GM12878 (cell line): ENCODE measurements around the gene CORO1A. TPM values are rescaled to one million over a fixed set of nuclear protein-coding genes. Genes with fewer than 3 reads are reported as not detected.
A peak's percentile ranks its signal among the peaks of the same experiment; 100 is the strongest.

Source experiments
- ATAC-seq: fragments of 200-7000 bp; cut with Tn5 transposase; 3 replicates; pipeline ENCODE4 v1.9.1; 2020; ENCODE audit warnings: mild to moderate bottlenecking, moderate library complexity
- BruUV-seq: library from RNA; stranded (reverse); fragments of 400-500 nt; replicated peaks from 2 replicates; lab custom pipeline; 2021; lab: Mats Ljungman, UMichigan
- CTCF ChIA-PET: fragments of 300-600 bp; sonication (Branson Sonifier 250); formaldehyde crosslinking; extraction: SDS; loops from one replicate; lab custom pipeline; 2021; ENCODE audit warnings: inconsistent platforms; lab: Yijun Ruan, JAX
- POLR2A ChIA-PET: fragments of 350-600 bp; formaldehyde crosslinking; extraction: SDS; loops from one replicate; lab custom pipeline; 2021; ENCODE audit warnings: inconsistent platforms; lab: Charles Lee
- RAD21 ChIA-PET: fragments of 300-600 bp; sonication (Branson Sonifier 250); formaldehyde crosslinking; loops from one replicate; lab custom pipeline; 2023; ENCODE audit warnings: antibody characterized with exemption; ENCODE audit not compliant: unreplicated experiment; lab: Charles Lee
- SMC1A ChIA-PET: fragments of 300-600 bp; sonication (Branson Sonifier 250); formaldehyde crosslinking; loops from one replicate; lab custom pipeline; 2023; ENCODE audit not compliant: unreplicated experiment, uncharacterized antibody; lab: Charles Lee
- DNase-seq: peaks from one replicate; pipeline ENCODE4 v3.0.0-alpha.2; 2011; ENCODE audit warnings: low read depth, low spot score
- FAIRE-seq: peaks from 3 replicates; lab custom pipeline; 2011; peaks lifted over from hg19 to GRCh38; lab: Jason Lieb, UNC
- H2AFZ ChIP-seq: 2 replicates; pipeline ENCODE4 v1.6.0; 2011; ENCODE audit warnings: low read depth, low read length, control low read depth; ENCODE audit not compliant: control insufficient read depth
- H3K27ac ChIP-seq: 2 replicates; pipeline ENCODE4 v1.5.1; 2011; ENCODE audit warnings: control low read depth; ENCODE audit not compliant: control insufficient read depth, insufficient read depth
- H3K27me3 ChIP-seq, 2 experiments: replicated peaks in 1 of 2; 2 replicates each; pipeline versions ENCODE4 v1.6.0 to v1.6.1; 2011; ENCODE audit warnings: low read length in 1 of 2; ENCODE audit not compliant: control insufficient read depth in 2 of 2, insufficient read depth in 2 of 2
- H3K36me3 ChIP-seq, 2 experiments: 2 replicates each; pipeline ENCODE4 v1.5.1; 2011; ENCODE audit warnings: low read length in 1 of 2; ENCODE audit not compliant: control insufficient read depth in 2 of 2, insufficient read depth in 2 of 2
- H3K4me1 ChIP-seq: 2 replicates; pipeline ENCODE4 v1.6.1; 2011; ENCODE audit warnings: mild to moderate bottlenecking, low read length, moderate library complexity, mixed read lengths; ENCODE audit not compliant: control insufficient read depth, insufficient read depth
- H3K4me2 ChIP-seq: 2 replicates; pipeline ENCODE4 v1.6.0; 2011; ENCODE audit warnings: control low read depth; ENCODE audit not compliant: control insufficient read depth, insufficient read depth
- H3K4me3 ChIP-seq: fragments of 200-600 bp; sonication (generic); 2 replicates; pipeline ENCODE4 v1.5.1; 2016
- H3K79me2 ChIP-seq: 2 replicates; pipeline ENCODE4 v1.6.0; 2011; ENCODE audit warnings: low read length; ENCODE audit not compliant: control insufficient read depth, insufficient read depth
- H3K9ac ChIP-seq: 2 replicates; pipeline ENCODE4 v1.8.0; 2011; ENCODE audit warnings: low read length, control low read depth, mixed read lengths; ENCODE audit not compliant: control insufficient read depth, insufficient read depth
- H3K9me3 ChIP-seq: replicated peaks from 3 replicates; pipeline ENCODE4 v1.5.1; 2011; ENCODE audit warnings: mild to moderate bottlenecking, low read length; ENCODE audit not compliant: control insufficient read depth, insufficient read depth
- H4K20me1 ChIP-seq: 2 replicates; pipeline ENCODE4 v1.6.0; 2011; ENCODE audit not compliant: control insufficient read depth, insufficient read depth
- CEBPB ChIP-seq, 2 experiments: fragments of 150-350 bp in 1 of 2; IDR thresholded peaks; 2 replicates each; pipeline ENCODE4 v1.6.1; 2012 to 2014; ENCODE audit warnings: low read depth in 2 of 2, low read length in 2 of 2, borderline replicate concordance in 1 of 2, inconsistent platforms in 1 of 2
- EZH2 ChIP-seq: IDR thresholded peaks from 2 replicates; pipeline ENCODE4 v1.6.1; 2012; ENCODE audit warnings: low read depth, mild to moderate bottlenecking, control low read depth, inconsistent platforms, low read length, borderline replicate concordance; ENCODE audit not compliant: control insufficient read depth
- LARP7 ChIP-seq: fragments of 450-650 bp; IDR thresholded peaks from 2 replicates; pipeline ENCODE4 v1.6.1; 2017; ENCODE audit warnings: mild to moderate bottlenecking
- TBL1XR1 ChIP-seq: IDR thresholded peaks from 2 replicates; pipeline ENCODE4 v1.6.1; 2012; ENCODE audit warnings: low read depth, low read length, improper control_type of control experiment
- WGBS: methylation state at CpG from one replicate; pipeline ENCODE4 v1.1.6; 2016; ENCODE audit warnings: low lambda C conversion rate; ENCODE audit not compliant: insufficient replicate concordance, insufficient coverage; ENCODE audit errors: missing lambda C conversion rate; 5-methylcytosine and 5-hydroxymethylcytosine counted together
- in situ Hi-C: fragments of 300-500 bp; cut with MboI; formaldehyde crosslinking; loops from 9 replicates; pipeline ENCODE4 v1.14.3; 2018; ENCODE audit warnings: mixed read lengths
- intact Hi-C: fragments of 100-400 bp; cut with micrococcal nuclease; formaldehyde crosslinking; loops from one replicate; pipeline ENCODE4 v1.14.2; 2022; ENCODE audit not compliant: unreplicated experiment
- polyA plus RNA-seq, 11 experiments: library from polyadenylated mRNA; depleted of rRNA in 4 of 11; unstranded in 6 of 11; stranded (reverse) in 5 of 11; fragments of >200 nt; fragmentation: Nextera tagmentation in 4 of 11; fragmentation: Illumina TruSeq in 1 of 11; extraction: Ambion mirVana in 4 of 11; extraction: Trizol in 1 of 11; gene quantifications; 1 replicate in 1 of 11; 2 replicates in 10 of 11; pipeline versions ENCODE4 v1.2.1 to v1.2.3, GENCODE V29; 2011 to 2016; ENCODE audit warnings: inconsistent platforms in 2 of 11, missing spikeins in 2 of 11, low read depth in 1 of 11
- total RNA-seq, 4 experiments: library from RNA; depleted of rRNA in 3 of 4; stranded (reverse); fragments of >200 nt in 3 of 4; fragmentation: Illumina TruSeq in 1 of 4; extraction: Trizol in 1 of 4; gene quantifications; 2 replicates each; pipeline versions ENCODE4 v1.2.1 to v1.2.3, GENCODE V29; 2013 to 2021
- TF ChIP-seq, protein P1 (sequence below), 3 experiments: IDR thresholded peaks in 2 of 3; conservative IDR thresholded peaks in 1 of 3; 2 replicates each; pipeline ENCODE4 v1.5.1; 2011; ENCODE audit warnings: low read depth in 3 of 3, low read length in 3 of 3, mild to moderate bottlenecking in 3 of 3, control low read depth in 2 of 3, moderate library complexity in 2 of 3, inconsistent platforms in 1 of 3, mixed read lengths in 1 of 3; ENCODE audit not compliant: control insufficient read depth in 2 of 3, insufficient read depth in 1 of 3; ENCODE audit errors: extremely low read depth in 1 of 3
- TF ChIP-seq, protein P2 (sequence below): IDR thresholded peaks from 2 replicates; pipeline ENCODE4 v1.6.1; 2012; ENCODE audit warnings: low read length, inconsistent platforms
- TF ChIP-seq, protein P3 (sequence below): fragments of 450-650 bp; IDR thresholded peaks from 2 replicates; pipeline ENCODE4 v1.6.1; 2016; ENCODE audit warnings: mild to moderate bottlenecking
- TF ChIP-seq, protein P4 (sequence below): fragments of 150-350 bp; IDR thresholded peaks from 2 replicates; pipeline ENCODE4 v1.6.1; 2016; ENCODE audit warnings: low read depth, low read length

CORO1A gene
- total and polyA plus RNA-seq, 10 of the 15 experiments (the other 5 are each of a cell fraction or from before 2014, with no cell fraction given): 16.3 to 1,464 (median 714) TPM

DNA sequence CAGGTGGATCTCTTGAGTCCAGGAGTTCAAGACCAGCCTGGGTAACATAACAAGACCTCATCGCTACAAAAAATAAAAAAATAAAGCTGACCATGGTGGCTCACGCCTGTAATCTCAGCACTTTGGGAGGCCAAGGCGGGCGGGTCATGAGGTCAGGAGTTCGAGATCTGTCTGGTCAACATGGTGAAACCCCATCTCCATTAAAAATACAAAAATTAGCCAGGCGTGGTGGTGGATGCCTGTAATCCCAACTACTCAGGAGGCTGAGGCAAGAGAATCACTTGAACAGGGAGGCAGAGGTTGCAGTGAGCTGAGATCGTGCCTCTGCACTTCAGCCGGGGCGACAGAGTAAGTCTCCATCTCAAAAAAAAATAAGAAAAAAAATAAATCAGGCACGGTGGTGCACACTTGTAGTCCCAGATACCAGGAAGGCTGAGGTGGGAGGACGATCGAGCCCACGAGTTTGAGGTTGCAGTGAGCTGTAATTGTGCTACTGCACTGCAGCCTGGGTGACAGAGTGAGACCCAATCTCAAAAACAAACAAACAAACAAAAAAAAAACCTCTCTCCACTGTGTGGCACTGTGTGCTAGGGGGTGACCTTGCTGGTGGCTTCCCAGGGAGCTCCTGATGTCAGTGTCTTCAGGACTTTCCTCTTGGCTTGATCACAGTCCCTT lies 40.6 kb upstream of the CORO1A start (continued):
- TF ChIP-seq, protein P1, sequence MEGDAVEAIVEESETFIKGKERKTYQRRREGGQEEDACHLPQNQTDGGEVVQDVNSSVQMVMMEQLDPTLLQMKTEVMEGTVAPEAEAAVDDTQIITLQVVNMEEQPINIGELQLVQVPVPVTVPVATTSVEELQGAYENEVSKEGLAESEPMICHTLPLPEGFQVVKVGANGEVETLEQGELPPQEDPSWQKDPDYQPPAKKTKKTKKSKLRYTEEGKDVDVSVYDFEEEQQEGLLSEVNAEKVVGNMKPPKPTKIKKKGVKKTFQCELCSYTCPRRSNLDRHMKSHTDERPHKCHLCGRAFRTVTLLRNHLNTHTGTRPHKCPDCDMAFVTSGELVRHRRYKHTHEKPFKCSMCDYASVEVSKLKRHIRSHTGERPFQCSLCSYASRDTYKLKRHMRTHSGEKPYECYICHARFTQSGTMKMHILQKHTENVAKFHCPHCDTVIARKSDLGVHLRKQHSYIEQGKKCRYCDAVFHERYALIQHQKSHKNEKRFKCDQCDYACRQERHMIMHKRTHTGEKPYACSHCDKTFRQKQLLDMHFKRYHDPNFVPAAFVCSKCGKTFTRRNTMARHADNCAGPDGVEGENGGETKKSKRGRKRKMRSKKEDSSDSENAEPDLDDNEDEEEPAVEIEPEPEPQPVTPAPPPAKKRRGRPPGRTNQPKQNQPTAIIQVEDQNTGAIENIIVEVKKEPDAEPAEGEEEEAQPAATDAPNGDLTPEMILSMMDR (IDR thresholded peaks at IDR 0.05 in 2 of 3, conservative IDR thresholded peaks at IDR 0.05 in 1 of 3; ENCODE audit: control insufficient read depth in 2 of 3, extremely low read depth in 1 of 3, insufficient read depth in 1 of 3, low read depth in 3 of 3, low read length in 3 of 3): peak; percentile 38 to 59 (median 48); a peak in 4 of 6 replicates
- TF ChIP-seq LARP7 (no peak), TBL1XR1 (no peak)
- TF ChIP-seq, protein P2, sequence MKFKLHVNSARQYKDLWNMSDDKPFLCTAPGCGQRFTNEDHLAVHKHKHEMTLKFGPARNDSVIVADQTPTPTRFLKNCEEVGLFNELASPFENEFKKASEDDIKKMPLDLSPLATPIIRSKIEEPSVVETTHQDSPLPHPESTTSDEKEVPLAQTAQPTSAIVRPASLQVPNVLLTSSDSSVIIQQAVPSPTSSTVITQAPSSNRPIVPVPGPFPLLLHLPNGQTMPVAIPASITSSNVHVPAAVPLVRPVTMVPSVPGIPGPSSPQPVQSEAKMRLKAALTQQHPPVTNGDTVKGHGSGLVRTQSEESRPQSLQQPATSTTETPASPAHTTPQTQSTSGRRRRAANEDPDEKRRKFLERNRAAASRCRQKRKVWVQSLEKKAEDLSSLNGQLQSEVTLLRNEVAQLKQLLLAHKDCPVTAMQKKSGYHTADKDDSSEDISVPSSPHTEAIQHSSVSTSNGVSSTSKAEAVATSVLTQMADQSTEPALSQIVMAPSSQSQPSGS: no peak

DNA sequence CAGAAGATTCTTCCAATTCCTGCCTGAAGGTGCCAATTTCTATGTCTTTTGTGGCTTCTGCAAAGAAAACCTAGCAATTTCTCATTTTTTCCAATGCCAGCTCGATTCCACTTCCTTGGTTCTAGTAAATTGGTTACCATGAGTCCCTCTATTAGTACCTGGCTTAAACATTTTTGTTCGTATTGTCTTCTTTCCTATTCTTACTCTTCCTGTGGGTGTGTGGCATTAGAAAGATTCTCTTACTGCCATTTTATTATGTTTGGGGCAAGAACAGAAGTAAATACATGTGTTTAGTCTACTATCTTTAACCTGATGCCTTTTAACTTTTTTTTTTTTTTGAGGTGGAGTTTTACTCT lies 40.1 kb upstream of the CORO1A start:
- ATAC-seq: peak; percentile 14; the same call in 2 of the 3 replicates
- 11% methylated on average over 2 of the region's 2 CpGs for WGBS
- ChIA-PET CTCF (interaction anchor here (0.7 to 2.8 kb wide), 12 partner anchors 10 to 274 kb away, joined by 3 to 25 read pairs (median 5); partner anchors contain the start of genes CORO1A, TBX6 and ZNF771), POLR2A (interaction anchor here (0.6 to 1.7 kb wide), 5 partner anchors 10 to 515 kb away, joined by 3 to 4 read pairs (median 3); partner anchors contain the start of gene FBRS), SMC1A (interaction anchor here (0.7 to 1.4 kb wide), 11 partner anchors 8 to 422 kb away, joined by 3 to 8 read pairs (median 4); partner anchors contain the start of gene CORO1A), RAD21 (interaction anchor here (0.7 to 1.2 kb wide), 13 partner anchors 12 to 491 kb away, joined by 3 to 7 read pairs (median 4); partner anchors contain the start of genes DCTPP1 and ZNF771)
- H3K4me1 ChIP-seq: peaks cover 6% of the 10 kb centered on the region; the same call in 1 of the 2 replicates
- no peak for DNase-seq
- no peak overlapping the region for H3K9ac ChIP-seq
- BruUV-seq: no TSS peak
- no peak for FAIRE-seq
- in situ Hi-C loops: no loop called here
- H3K4me2 ChIP-seq: no peak overlapping the region
- H3K9me3 ChIP-seq: no peaks in the 10 kb centered on the region
- no peaks in the 10 kb centered on the region for H3K27me3 ChIP-seq
- H2AFZ ChIP-seq: no peak overlapping the region
- intact Hi-C loops: no loop called here
- H3K36me3 ChIP-seq: no peaks in the 10 kb centered on the region
- H3K27ac ChIP-seq: no peak overlapping the region
- H3K79me2 ChIP-seq: no peaks in the 10 kb centered on the region
- H4K20me1 ChIP-seq: no peaks in the 10 kb centered on the region
- no peak overlapping the region for H3K4me3 ChIP-seq
- TF ChIP-seq, protein P3, sequence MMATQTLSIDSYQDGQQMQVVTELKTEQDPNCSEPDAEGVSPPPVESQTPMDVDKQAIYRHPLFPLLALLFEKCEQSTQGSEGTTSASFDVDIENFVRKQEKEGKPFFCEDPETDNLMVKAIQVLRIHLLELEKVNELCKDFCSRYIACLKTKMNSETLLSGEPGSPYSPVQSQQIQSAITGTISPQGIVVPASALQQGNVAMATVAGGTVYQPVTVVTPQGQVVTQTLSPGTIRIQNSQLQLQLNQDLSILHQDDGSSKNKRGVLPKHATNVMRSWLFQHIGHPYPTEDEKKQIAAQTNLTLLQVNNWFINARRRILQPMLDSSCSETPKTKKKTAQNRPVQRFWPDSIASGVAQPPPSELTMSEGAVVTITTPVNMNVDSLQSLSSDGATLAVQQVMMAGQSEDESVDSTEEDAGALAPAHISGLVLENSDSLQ: no peak
- TF ChIP-seq EZH2 (no peak), CEBPB (IDR thresholded peaks at IDR 0.05; ENCODE audit: borderline replicate concordance in 1 of 2, low read depth in 2 of 2, low read length in 2 of 2) (no peak)
- TF ChIP-seq, protein P4, sequence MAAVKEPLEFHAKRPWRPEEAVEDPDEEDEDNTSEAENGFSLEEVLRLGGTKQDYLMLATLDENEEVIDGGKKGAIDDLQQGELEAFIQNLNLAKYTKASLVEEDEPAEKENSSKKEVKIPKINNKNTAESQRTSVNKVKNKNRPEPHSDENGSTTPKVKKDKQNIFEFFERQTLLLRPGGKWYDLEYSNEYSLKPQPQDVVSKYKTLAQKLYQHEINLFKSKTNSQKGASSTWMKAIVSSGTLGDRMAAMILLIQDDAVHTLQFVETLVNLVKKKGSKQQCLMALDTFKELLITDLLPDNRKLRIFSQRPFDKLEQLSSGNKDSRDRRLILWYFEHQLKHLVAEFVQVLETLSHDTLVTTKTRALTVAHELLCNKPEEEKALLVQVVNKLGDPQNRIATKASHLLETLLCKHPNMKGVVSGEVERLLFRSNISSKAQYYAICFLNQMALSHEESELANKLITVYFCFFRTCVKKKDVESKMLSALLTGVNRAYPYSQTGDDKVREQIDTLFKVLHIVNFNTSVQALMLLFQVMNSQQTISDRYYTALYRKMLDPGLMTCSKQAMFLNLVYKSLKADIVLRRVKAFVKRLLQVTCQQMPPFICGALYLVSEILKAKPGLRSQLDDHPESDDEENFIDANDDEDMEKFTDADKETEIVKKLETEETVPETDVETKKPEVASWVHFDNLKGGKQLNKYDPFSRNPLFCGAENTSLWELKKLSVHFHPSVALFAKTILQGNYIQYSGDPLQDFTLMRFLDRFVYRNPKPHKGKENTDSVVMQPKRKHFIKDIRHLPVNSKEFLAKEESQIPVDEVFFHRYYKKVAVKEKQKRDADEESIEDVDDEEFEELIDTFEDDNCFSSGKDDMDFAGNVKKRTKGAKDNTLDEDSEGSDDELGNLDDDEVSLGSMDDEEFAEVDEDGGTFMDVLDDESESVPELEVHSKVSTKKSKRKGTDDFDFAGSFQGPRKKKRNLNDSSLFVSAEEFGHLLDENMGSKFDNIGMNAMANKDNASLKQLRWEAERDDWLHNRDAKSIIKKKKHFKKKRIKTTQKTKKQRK: no peak
